ENCODE results near the gene OBP2A. TPM values are rescaled to one million over a fixed set of nuclear protein-coding genes. Genes with fewer than 3 reads are reported as not detected.

OBP2A gene
- total and polyA plus RNA-seq, 10 of the 15 experiments (the other 5 are each of a cell fraction or from before 2014, with no cell fraction given) = not detected

Other genes starting within 250 kb of the OBP2A start
Only the 7 nearest of the 8 such genes appear.
- 0.33 and 0.45 TPM in 2 replicates for gene PPP1R26, start 66.3 kb upstream of the OBP2A start, total RNA-seq (2014; rRNA removed)
- gene PPP1R26, start 66.3 kb upstream of the OBP2A start, total RNA-seq (2014; rRNA removed; fragmentation: Illumina TruSeq; extraction: Trizol) = 0.14 and 0.18 TPM in 2 replicates
- 0.35 and 0.54 TPM in 2 replicates for gene PPP1R26, start 66.3 kb upstream of the OBP2A start, total RNA-seq (2021)
- 1.5 and 1.9 TPM in 2 replicates for gene PPP1R26, start 66.3 kb upstream of the OBP2A start, polyA plus RNA-seq (2011; rRNA removed)
- gene PPP1R26, start 66.3 kb upstream of the OBP2A start, polyA plus RNA-seq (2014; fragmentation: Illumina TruSeq; extraction: Trizol) = 0.07 TPM in 1 of 2 replicates, not detected in the other
- under 1 TPM; 0.02 to 0.04 TPM for gene PPP1R26, start 66.3 kb upstream of the OBP2A start, polyA plus RNA-seq (2014; fragmentation: Nextera tagmentation; extraction: Ambion mirVana)
- 0.15 and 0.18 TPM in 2 replicates for gene PPP1R26, start 66.3 kb upstream of the OBP2A start, polyA plus RNA-seq (2014; rRNA removed)
- under 1 TPM; 0.09 to 0.62 TPM for gene PPP1R26, start 66.3 kb upstream of the OBP2A start, polyA plus RNA-seq (2016; fragmentation: Nextera tagmentation; extraction: Ambion mirVana)
- gene MRPS2, start 45.4 kb upstream of the OBP2A start, total RNA-seq (2014; rRNA removed) = 78.5 and 86.9 TPM in 2 replicates
- gene MRPS2, start 45.4 kb upstream of the OBP2A start, total RNA-seq (2014; rRNA removed; fragmentation: Illumina TruSeq; extraction: Trizol) = 33.4 and 42.2 TPM in 2 replicates
- 63.8 and 67.7 TPM in 2 replicates for gene MRPS2, start 45.4 kb upstream of the OBP2A start, total RNA-seq (2021)
- gene MRPS2, start 45.4 kb upstream of the OBP2A start, polyA plus RNA-seq (2011; rRNA removed) = 24.1 and 71.4 TPM in 2 replicates
- gene MRPS2, start 45.4 kb upstream of the OBP2A start, polyA plus RNA-seq (2014; fragmentation: Illumina TruSeq; extraction: Trizol) = 14.3 and 61.9 TPM in 2 replicates
- 10 to 100 TPM in 1 of 2 experiments, 1 to 10 TPM in 1; 3.3 to 14.5 TPM for gene MRPS2, start 45.4 kb upstream of the OBP2A start, polyA plus RNA-seq (2014; fragmentation: Nextera tagmentation; extraction: Ambion mirVana)
- 103 and 115 TPM in 2 replicates for gene MRPS2, start 45.4 kb upstream of the OBP2A start, polyA plus RNA-seq (2014; rRNA removed)
- gene MRPS2, start 45.4 kb upstream of the OBP2A start, polyA plus RNA-seq (2016; fragmentation: Nextera tagmentation; extraction: Ambion mirVana) = 100 to 1,000 TPM in 1 of 2 experiments, 10 to 100 TPM in 1; 97.8 to 101 TPM
- gene LCN1, start 24.7 kb upstream of the OBP2A start, total RNA-seq (2014; rRNA removed) = not detected in 2 replicates
- gene LCN1, start 24.7 kb upstream of the OBP2A start, total RNA-seq (2014; rRNA removed; fragmentation: Illumina TruSeq; extraction: Trizol) = not detected in 2 replicates
- not detected in 2 replicates for gene LCN1, start 24.7 kb upstream of the OBP2A start, total RNA-seq (2021)
- not detected in 2 replicates for gene LCN1, start 24.7 kb upstream of the OBP2A start, polyA plus RNA-seq (2011; rRNA removed)
- not detected in 2 replicates for gene LCN1, start 24.7 kb upstream of the OBP2A start, polyA plus RNA-seq (2014; fragmentation: Illumina TruSeq; extraction: Trizol)
- not detected for gene LCN1, start 24.7 kb upstream of the OBP2A start, polyA plus RNA-seq (2014; fragmentation: Nextera tagmentation; extraction: Ambion mirVana)
- gene LCN1, start 24.7 kb upstream of the OBP2A start, polyA plus RNA-seq (2014; rRNA removed) = not detected in 2 replicates
- gene LCN1, start 24.7 kb upstream of the OBP2A start, polyA plus RNA-seq (2016; fragmentation: Nextera tagmentation; extraction: Ambion mirVana) = not detected
- gene PAEP, start 15.6 kb downstream of the OBP2A start, total RNA-seq (2014; rRNA removed) = not detected in 2 replicates
- gene PAEP, start 15.6 kb downstream of the OBP2A start, total RNA-seq (2014; rRNA removed; fragmentation: Illumina TruSeq; extraction: Trizol) = not detected in 2 replicates
- gene PAEP, start 15.6 kb downstream of the OBP2A start, total RNA-seq (2021) = not detected in 2 replicates
- gene PAEP, start 15.6 kb downstream of the OBP2A start, polyA plus RNA-seq (2011; rRNA removed) = not detected in 2 replicates
- not detected in 2 replicates for gene PAEP, start 15.6 kb downstream of the OBP2A start, polyA plus RNA-seq (2014; fragmentation: Illumina TruSeq; extraction: Trizol)
- not detected for gene PAEP, start 15.6 kb downstream of the OBP2A start, polyA plus RNA-seq (2014; fragmentation: Nextera tagmentation; extraction: Ambion mirVana)
- gene PAEP, start 15.6 kb downstream of the OBP2A start, polyA plus RNA-seq (2014; rRNA removed) = not detected in 2 replicates
- gene PAEP, start 15.6 kb downstream of the OBP2A start, polyA plus RNA-seq (2016; fragmentation: Nextera tagmentation; extraction: Ambion mirVana) = not detected
- gene GLT6D1, start 93.4 kb downstream of the OBP2A start, total RNA-seq (2014; rRNA removed) = not detected in 2 replicates
- not detected in 2 replicates for gene GLT6D1, start 93.4 kb downstream of the OBP2A start, total RNA-seq (2014; rRNA removed; fragmentation: Illumina TruSeq; extraction: Trizol)
- not detected in 2 replicates for gene GLT6D1, start 93.4 kb downstream of the OBP2A start, total RNA-seq (2021)
- not detected in 2 replicates for gene GLT6D1, start 93.4 kb downstream of the OBP2A start, polyA plus RNA-seq (2011; rRNA removed)
- gene GLT6D1, start 93.4 kb downstream of the OBP2A start, polyA plus RNA-seq (2014; fragmentation: Illumina TruSeq; extraction: Trizol) = not detected in 2 replicates
- gene GLT6D1, start 93.4 kb downstream of the OBP2A start, polyA plus RNA-seq (2014; fragmentation: Nextera tagmentation; extraction: Ambion mirVana) = not detected
- gene GLT6D1, start 93.4 kb downstream of the OBP2A start, polyA plus RNA-seq (2014; rRNA removed) = not detected in 2 replicates
- not detected for gene GLT6D1, start 93.4 kb downstream of the OBP2A start, polyA plus RNA-seq (2016; fragmentation: Nextera tagmentation; extraction: Ambion mirVana)
- not detected in 2 replicates for gene LCN9, start 117.2 kb downstream of the OBP2A start, total RNA-seq (2014; rRNA removed)
- gene LCN9, start 117.2 kb downstream of the OBP2A start, total RNA-seq (2014; rRNA removed; fragmentation: Illumina TruSeq; extraction: Trizol) = not detected in 2 replicates
- not detected in 2 replicates for gene LCN9, start 117.2 kb downstream of the OBP2A start, total RNA-seq (2021)
- not detected in 2 replicates for gene LCN9, start 117.2 kb downstream of the OBP2A start, polyA plus RNA-seq (2011; rRNA removed)
- not detected in 2 replicates for gene LCN9, start 117.2 kb downstream of the OBP2A start, polyA plus RNA-seq (2014; fragmentation: Illumina TruSeq; extraction: Trizol)
- gene LCN9, start 117.2 kb downstream of the OBP2A start, polyA plus RNA-seq (2014; fragmentation: Nextera tagmentation; extraction: Ambion mirVana) = not detected
- gene LCN9, start 117.2 kb downstream of the OBP2A start, polyA plus RNA-seq (2014; rRNA removed) = not detected in 2 replicates
- gene LCN9, start 117.2 kb downstream of the OBP2A start, polyA plus RNA-seq (2016; fragmentation: Nextera tagmentation; extraction: Ambion mirVana) = not detected
- not detected in 2 replicates for gene SOHLH1, start 153.4 kb downstream of the OBP2A start, total RNA-seq (2014; rRNA removed)
- not detected in 2 replicates for gene SOHLH1, start 153.4 kb downstream of the OBP2A start, total RNA-seq (2014; rRNA removed; fragmentation: Illumina TruSeq; extraction: Trizol)
- gene SOHLH1, start 153.4 kb downstream of the OBP2A start, total RNA-seq (2021) = not detected in 2 replicates
- 0.06 TPM in 1 of 2 replicates, not detected in the other for gene SOHLH1, start 153.4 kb downstream of the OBP2A start, polyA plus RNA-seq (2011; rRNA removed)
- gene SOHLH1, start 153.4 kb downstream of the OBP2A start, polyA plus RNA-seq (2014; fragmentation: Illumina TruSeq; extraction: Trizol) = not detected in 2 replicates
- gene SOHLH1, start 153.4 kb downstream of the OBP2A start, polyA plus RNA-seq (2014; fragmentation: Nextera tagmentation; extraction: Ambion mirVana) = not detected
- not detected in 2 replicates for gene SOHLH1, start 153.4 kb downstream of the OBP2A start, polyA plus RNA-seq (2014; rRNA removed)
- not detected for gene SOHLH1, start 153.4 kb downstream of the OBP2A start, polyA plus RNA-seq (2016; fragmentation: Nextera tagmentation; extraction: Ambion mirVana)

Measured in GM12878 (cell line).